Fibroblast of lung (primary cell): ENCODE data around the gene SLC4A2.

Experiments
- CTCF ChIP-seq, 2 donors: IDR thresholded peaks in 1 of 2; conservative IDR thresholded peaks in 1 of 2; 1 replicate in 1 of 2; 2 replicates in 1 of 2; pipeline ENCODE4 v1.5.1; 2011 to 2012; ENCODE audit warnings: low read length in 2 of 2, control low read depth in 1 of 2, inconsistent platforms in 1 of 2, low read depth in 1 of 2, mild to moderate bottlenecking in 1 of 2
- EZH2 ChIP-seq: IDR thresholded peaks from 2 replicates; pipeline ENCODE4 v1.5.1; 2012; ENCODE audit warnings: low read length, control low read depth, mild to moderate bottlenecking; ENCODE audit errors: missing control alignments

DNA sequence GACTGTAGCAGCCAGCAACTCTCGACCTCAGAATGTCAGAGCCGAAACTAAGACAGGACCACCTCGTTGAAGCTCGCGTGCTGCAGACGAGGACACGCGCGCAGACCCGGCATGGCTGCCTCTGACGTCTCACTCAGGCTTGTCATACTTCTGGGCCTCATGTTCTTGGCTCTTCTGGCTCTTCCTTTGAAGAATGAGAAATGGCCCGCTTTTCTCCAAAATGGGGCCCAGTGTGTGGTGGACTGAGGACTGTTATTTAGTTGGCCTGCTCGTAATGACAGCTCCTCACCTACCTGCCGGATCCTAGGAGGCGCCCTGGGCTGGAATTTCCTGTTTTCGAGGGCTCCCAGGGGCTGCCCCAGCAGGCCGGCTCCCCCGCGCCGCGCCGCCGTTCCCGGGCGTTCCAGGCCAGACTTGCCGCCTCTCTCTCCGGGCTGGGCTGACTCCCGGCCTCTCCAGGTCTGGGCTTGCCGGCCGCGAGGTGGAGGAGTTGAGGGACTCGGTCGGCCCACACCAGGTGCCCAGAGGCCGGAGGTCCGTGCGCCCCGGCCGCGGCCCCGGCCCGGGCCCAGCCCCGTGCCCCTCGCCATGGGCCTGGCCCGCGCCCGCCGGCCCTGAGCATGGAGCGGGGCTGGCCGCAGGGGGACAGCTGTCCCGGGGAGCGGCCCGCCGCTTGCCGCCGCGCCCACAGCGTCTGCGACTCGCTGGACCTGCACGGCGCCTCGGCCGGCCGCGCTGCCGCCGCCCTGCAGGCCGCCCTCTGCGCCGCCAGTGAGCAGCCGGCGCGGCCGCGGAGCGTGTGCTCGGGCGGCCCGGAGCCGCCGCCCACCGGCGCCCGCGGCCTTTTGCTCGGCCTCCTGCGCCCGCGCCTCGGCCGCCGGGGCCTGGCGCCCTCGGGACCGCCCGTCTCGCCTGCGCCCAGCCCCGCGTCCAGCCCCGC is 55.0 kb downstream of the SLC4A2 start:
- TF ChIP-seq CTCF (conservative IDR thresholded peaks at IDR 0.05 in 1 of 2, IDR thresholded peaks at IDR 0.05 in 1 of 2; ENCODE audit: low read depth in 1 of 2, low read length in 2 of 2) (no peak), EZH2 (no peak)
